ELR (cell line): Measurements from ENCODE around the gene CTLA4.
"Not testable (repeated sequence)": the region's sequence is repeated elsewhere in the genome, so short reads cannot be mapped to it uniquely, and the experiment has no call there.

ENCODE experiments used
- DNase-seq: peaks from one replicate; pipeline ENCODE4 v3.0.0-alpha.2; 2015; ENCODE audit warnings: low read depth

CTLA4 gene

DNA sequence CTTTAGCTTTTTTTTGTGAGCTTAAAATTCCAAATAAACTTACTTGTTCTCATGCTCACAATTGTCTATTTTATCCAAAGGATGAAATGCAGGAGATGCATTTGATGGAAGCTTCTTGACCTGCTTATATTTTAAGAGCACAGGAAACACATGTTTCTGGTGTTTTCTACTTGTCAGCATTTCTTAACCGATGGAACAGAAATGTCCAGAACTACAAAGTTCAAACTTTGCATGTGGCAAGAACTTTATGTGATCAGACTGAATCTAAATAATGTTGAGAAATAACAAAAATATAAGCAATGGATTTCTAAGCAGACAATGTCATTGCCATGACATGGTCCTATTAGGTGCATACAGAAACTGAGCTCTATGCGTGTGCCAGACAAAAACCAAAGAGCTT, 9.9 kb upstream of the CTLA4 start:
- DNase-seq = no peak

DNA sequence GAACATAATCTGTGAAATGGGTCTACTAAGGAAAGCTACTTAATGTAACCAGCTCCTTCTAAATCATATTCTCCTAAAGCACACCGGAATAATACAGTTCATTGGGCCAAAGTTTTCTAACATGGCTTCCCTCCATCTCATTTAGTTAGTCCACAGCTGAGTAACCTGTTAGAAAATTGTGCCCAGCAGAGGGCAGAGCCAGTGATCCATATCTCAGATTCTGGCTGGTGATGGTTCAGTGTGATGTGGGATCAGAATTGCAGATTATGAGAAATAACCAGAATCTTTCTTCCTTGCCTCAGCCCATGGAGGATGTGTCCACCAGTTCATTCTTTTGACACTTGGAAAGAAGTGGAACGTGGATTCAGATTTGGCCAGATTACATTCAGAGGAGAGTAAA, 9.4 kb upstream of the CTLA4 start:
- DNase-seq = peak; percentile 6

DNA sequence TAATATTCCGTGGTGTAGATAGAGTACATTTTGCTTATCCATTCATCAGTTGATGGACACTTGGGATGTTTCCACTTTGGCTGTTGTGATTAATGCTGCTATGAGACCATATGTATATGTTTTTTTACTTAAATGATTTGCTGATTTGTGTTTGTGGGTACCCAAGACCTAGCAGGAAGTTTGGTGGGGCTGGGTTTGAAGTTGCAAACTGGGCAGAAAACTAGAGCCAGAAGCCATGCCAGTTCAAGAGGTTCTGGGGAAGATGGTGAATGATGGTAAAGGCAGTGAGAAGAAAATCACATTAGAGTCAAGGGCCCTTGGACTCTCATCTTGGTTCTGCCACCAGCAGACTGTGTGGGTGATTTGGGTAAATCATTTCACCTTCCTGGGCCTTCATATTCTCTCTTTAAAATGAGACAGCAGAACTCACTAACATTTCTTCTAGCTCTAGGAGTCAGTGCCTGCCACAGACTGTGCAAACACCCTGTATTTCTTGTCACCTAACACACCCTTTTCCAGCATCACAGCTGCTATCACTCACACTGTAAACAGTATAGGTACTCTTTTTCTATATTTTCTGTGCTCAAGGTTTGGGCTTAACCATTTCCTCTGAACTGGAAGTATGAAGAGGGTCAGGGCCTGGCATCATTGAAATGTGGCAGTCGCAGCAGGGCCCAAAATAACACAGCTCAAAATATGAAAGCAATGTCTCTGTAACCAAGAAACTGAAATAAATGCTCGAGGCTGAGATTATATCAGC, 8.4 kb upstream of the CTLA4 start:
- no peak for DNase-seq

DNA sequence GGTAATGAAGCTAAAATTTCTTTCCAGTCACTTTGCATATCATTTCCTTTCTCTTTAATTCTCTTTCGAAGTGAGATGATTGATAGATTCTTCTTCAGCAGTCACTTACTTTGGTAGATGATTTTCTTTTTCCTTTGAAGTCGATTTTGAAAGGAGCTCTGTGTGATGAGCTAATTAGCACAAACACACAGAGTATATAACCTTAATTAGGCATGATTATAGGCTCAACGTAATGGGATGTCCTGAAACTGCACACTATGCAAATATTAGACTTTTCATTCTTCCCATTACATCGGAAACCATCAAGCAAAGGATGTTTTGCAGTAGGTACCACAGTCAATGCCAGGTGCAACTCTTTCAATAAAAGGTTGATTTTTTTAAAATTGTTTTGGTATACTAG, 6.4 kb upstream of the CTLA4 start:
- no peak for DNase-seq

DNA sequence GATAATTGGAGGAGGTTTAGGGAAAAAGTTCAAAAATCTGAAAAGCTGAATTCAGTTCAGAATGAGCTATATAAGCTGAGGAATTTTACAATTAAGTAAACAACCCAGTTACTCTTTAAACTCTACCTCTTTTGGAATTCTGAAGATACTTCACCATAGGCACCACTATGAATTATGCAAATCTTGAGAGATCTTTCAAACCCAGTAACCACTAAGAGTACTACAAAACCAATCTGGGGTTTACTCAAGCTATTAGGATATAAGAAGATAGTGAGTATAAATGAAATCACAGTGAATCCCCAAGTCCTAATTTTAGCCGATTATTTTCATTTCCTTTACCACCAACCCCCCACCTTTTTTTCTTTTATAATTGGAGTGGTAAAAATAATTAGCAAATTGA, 6.0 kb upstream of the CTLA4 start:
- DNase-seq = no peak

DNA sequence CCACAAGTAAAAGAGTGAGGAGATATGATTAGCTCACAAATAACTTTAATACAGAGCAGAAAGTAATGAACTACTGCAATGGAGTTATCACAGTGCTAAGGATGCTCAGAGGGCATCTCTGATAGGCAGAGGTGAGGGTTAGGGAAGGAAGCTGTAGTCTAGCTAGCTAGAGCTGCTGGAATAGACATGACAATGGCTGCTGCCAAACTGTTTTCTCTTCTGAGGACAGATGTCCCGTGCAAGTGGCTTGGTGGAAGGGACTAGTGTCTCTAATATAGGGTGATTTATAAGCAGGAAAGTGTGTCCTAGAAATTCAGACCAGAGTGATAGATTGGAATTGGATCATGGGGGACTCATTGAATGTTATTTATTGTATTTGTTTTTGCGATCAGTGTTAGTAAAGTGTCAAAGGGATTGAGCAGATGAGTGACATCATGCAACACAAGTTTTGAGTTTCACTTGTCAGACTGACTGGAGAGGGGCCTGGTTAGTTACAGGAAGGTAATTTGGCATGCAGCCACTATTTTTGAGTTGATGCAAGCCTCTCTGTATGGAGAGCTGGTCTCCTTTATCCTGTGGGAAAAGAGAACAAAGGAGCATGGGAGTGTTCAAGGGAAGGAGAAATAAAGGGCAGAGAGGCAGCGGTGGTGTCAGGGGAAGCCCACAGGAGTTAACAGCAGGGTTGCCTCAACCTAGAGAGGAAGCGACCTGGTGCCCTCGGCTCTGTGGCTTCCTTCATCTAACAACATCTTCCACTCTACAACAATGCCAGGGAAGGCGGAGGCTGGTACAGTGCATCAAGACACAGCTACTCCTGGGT, 1.9 kb downstream of the CTLA4 start:
- DNase-seq = no peak

DNA sequence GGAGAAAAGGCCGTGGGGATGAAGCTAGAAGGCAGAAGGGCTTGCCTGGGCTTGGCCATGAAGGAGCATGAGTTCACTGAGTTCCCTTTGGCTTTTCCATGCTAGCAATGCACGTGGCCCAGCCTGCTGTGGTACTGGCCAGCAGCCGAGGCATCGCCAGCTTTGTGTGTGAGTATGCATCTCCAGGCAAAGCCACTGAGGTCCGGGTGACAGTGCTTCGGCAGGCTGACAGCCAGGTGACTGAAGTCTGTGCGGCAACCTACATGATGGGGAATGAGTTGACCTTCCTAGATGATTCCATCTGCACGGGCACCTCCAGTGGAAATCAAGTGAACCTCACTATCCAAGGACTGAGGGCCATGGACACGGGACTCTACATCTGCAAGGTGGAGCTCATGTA, 2.9 kb downstream of the CTLA4 start:
- DNase-seq = no peak

DNA sequence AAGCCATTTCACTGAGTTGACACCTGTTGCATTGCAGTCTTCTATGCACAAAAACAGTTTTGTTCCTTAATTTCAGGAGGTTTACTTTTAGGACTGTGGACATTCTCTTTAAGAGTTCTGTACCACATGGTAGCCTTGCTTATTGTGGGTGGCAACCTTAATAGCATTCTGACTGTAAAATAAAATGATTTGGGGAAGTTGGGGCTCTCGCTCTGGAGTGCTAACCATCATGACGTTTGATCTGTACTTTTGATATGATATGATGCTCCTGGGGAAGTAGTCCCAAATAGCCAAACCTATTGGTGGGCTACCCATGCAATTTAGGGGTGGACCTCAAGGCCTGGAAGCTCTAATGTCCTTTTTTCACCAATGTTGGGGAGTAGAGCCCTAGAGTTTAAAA, 3.4 kb downstream of the CTLA4 start:
- no peak for DNase-seq

DNA sequence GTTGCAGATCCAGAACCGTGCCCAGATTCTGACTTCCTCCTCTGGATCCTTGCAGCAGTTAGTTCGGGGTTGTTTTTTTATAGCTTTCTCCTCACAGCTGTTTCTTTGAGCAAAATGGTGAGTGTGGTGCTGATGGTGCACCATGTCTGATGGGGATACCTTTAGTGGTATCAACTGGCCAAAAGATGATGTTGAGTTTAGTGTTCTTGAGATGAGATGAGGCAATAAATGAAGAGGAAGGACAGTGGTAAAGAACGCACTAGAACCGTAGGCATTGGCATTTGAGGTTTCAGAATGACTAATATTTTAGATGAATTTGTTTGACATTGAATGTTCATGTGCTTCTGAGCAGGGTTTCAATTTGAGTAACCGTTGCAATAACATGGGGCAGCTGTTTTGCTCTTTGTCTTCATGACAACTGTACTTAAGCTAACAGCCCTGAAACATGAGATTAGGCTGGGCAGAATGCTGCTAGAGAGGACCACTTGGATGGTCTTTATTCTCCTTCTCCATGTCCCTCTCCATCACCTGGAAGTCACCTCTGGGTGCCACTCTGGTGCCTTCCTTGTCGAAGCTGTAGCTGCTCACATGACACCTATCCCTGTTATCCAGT, 3.9 kb downstream of the CTLA4 start:
- no peak for DNase-seq

DNA sequence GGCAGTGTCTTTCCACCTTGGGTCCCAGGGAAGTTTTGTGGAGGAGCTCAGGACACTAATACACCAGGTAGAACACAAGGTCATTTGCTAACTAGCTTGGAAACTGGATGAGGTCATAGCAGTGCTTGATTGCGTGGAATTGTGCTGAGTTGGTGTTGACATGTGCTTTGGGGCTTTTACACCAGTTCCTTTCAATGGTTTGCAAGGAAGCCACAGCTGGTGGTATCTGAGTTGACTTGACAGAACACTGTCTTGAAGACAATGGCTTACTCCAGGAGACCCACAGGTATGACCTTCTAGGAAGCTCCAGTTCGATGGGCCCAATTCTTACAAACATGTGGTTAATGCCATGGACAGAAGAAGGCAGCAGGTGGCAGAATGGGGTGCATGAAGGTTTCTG, 5.9 kb downstream of the CTLA4 start:
- no peak for DNase-seq

DNA sequence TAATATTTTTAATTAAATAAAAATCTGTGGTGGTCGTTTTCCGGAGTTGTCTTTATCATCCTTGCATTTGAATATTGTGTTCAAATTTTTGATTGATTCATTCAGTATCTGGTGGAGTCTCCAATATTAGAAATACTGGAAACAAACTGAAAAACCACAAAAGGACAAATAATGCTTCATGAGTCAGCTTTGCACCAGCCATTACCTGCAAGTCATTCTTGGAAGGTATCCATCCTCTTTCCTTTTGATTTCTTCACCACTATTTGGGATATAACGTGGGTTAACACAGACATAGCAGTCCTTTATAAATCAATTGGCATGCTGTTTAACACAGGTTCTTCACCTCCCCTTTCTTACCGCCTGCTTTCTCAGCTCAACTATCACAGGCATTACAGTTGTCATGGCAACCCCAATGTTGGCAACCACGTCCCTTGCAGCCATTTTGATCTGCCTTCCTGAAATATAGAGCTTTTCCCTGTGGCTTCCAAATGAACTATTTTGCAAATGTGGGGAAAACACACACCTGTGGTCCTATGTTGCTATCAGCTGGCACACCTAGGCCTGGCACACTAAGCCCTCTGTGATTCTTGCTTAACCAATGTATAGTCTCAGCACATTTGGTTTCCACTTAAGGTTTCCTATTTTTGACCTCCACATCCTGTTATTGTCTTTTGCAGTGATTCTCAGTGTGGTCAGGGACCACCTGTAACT, 6.5 kb downstream of the CTLA4 start:
- DNase-seq = no peak

DNA sequence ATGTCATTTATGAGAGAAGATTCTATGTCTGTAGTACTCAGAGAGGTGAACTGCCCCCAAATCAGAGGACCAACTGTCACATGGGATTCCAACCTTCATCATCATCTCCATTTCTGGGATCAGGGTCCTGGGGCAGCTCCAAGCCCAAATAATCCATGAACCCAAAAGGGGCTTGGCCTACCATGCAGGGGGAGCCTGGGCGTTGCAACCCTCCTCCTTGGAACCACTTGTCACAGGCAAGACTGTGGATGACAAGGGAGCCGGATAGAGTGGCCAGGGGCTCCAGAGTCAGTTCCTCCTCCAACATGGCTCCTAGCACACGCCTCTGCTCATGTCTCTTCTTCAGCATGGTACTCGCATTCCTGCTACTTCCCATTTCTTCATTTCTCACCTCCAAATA, 7.9 kb downstream of the CTLA4 start:
- no peak for DNase-seq

DNA sequence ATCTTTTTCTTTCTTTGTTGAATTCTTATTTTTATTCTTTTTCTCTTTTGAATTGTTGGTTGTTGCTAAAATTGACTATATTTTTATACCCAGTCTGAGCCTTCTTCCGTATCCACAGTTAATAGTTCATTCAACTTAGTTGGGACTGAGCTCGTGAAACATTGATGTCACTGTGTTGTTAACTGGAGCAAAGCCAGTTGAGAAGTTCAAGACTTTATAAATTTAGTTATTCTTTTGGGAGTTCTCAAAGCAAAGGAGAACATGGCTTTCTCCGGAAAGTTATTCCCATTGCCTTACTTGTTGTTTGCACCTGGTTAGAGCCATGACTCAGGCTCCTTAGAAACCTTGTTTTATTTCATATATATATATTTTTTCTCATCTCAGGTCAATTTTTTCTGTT, 8.8 kb downstream of the CTLA4 start:
- no peak for DNase-seq

DNA sequence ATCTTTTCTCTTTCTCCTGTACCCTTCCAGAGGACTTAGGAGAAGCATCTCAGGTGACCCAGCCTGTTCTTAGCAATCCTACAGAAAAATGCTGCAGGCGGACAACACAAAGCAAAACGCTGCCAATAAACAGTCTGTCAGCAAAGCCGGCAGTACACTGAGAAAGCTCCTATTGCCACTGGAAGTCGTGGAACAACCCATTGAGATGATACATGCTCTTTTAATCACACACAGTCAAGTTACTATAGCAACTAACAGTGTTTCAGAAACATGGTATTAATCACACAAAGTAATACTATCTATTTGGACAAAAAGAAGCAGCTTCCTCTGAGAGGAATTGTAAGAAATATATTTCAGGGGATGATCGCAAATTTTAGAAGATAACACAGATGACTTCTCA, 10.5 kb downstream of the CTLA4 start:
- DNase-seq = peak; percentile 7

DNA sequence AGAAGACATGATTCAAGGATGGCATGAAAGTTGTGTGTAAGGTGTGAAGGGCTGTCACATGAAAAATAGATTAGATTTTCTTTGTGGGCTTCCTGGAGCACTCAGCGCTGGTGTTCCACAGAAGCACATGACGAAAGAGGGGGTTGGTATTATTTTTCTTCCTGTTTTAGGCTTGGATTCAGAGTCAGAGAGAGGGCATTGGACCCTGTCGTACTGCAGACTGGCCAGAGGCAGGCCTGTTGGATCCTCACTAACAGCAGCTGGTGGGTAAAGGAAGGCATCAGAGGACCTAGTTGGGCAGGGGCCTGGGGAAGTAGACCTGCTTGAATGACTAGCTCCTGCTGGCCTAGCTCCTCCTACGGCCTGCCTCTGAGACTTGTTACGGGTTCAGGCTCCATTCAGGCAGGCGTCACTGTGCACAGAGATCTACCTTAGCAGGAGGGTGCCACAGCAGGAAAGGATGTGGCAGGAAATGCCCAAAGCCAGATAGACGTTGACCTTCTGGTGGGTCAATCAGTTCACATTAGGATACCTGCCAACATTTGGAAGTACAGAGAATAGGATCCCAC, 13.1 kb downstream of the CTLA4 start:
- DNase-seq = no peak

DNA sequence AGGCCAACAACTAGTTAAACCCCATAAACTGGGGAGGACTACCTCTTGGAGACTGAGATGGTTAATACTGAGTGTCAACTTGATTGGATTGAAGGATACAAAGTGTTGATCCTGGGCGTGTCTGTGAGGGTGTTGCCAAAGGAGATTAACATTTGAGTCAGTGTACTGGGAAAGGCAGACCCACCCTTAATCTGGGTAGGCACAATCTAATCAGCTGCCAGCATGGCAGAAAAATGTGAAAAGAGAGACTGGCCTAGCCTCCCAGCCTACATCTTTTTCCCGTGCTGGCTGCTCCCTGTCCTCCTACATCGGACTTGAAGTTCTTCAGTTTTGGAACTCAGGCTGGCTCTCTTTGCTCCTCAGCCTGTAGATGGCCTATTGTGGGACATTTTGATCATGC, 13.6 kb downstream of the CTLA4 start:
- not testable (repeated sequence) for DNase-seq

DNA sequence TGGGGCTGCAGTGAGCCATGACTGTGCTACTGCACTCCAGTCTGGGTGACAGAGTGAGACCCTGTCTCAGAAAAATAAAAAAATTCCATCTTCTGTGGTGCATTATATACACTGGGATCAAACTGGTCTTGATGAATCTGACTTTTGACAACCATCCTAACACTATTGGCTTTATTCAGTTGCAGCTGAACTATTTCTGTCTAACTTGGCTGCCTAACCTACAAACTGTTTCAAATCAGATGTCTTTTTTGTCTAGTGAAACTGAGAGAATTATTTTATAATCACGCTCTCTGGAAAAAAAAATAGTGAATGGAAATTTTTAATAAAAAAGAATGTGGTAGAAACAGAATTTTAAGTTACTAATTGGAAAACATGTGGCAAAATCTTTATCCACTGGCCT, 15.0 kb downstream of the CTLA4 start:
- DNase-seq = no peak

DNA sequence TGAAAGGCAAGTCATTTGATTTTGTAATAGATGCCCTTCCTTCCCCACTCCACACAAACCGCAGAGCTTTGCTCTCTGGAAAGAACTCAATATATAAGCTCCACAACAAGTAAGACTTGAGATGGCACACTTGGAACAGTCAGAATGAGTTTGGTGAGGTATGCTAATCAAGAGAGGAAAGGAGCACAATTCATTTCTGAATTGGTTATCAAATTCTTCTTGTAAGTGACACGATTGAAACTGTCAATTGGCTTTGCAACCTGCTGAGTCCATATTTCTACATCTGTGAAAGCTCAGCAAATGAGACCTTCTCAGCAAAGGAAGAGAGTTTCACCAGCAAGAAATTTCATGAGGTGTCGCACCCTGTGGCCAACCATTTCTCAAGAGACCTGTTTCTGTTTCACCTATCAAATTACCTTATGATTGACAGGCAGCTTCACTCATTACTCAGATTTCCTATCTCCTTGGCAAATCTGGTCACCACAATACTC, 19.1 kb downstream of the CTLA4 start:
- DNase-seq = no peak

DNA sequence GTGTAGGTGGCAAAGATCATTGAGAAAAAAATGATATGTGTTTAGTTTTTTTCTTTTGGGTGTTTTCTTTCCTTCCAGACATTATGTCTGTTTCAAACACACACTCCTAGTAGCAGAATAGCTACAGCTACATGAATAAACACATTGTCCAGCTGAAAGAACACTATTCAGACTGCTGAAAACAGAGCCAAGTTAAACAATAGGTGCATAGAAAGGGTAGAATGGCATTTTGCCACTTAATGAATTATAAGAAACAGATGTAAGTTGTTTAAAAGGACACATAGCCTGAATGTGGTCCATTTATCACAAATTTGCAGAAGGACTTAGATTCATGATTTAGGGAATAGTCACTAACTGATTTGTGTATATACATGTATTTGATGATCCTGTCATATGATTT, 20.1 kb downstream of the CTLA4 start:
- no peak for DNase-seq

DNA sequence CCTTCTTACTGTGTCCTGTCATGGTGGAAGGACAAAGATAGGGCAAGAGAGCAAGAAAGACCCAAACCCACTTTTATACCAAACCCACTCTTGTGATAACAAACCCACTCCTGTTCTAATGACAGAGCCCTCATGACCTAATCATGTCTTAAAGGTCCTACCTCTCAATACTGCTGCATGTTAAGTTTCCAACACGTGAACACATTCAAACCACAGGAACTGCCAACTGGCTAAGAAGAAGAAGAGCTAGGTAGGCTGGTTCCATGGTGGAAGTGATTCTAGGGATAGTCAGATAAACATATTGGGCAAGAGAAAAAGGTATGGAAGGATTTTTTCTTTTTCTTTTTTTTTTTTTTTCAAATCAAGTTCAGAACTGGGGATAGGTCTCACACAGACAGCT, 22.0 kb downstream of the CTLA4 start:
- DNase-seq = no peak

DNA sequence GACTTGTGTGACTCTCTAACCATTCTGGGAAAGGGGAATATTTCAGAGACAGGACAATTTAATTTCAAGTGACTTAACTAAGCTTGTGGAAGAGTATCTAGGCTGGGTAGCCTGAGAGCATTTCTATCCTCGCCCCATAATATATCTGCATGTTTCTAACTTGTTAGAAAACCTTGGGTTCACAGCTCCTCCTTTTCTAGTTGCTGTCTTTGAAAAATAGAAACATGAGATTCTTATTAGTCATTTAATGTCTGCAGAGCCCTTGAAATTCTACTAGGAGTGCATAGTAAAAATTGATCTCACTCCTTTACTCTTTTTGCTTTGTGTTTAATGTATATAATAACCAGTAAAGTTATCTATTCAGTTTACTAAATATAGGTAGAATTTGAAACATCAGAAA, 22.4 kb downstream of the CTLA4 start:
- DNase-seq = no peak

DNA sequence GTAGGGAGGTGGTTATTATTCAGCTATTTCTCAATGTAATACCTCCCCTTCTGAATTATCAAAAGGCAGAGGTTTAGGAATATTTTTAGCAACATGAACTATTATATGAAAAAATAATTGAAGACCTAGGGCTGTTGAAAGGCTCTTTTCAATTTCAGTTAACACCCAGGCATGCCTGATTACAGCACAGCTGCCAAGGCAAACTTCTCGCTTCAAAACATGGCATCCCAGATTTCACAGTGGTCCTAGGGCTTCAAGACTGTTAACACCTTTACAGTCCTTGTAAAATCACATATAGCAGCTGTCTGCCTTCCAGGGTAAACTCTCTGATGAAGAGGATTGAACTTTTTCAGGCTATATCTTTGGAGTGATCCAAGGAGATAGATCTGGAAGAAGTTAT, 23.2 kb downstream of the CTLA4 start:
- no peak for DNase-seq
